GM18505 (cell line): ENCODE results near the gene PRF1.

Source experiments
- ATAC-seq: cut with Tn5 transposase; IDR thresholded peaks from one replicate; pipeline ENCODE4 v1.9.1; 2021; ENCODE audit not compliant: unreplicated experiment
- POLR2A ChIP-seq: IDR thresholded peaks from 4 replicates; pipeline ENCODE4 v1.6.1; 2011; ENCODE audit warnings: borderline replicate concordance; ENCODE audit not compliant: insufficient read depth, insufficient read length; ENCODE audit errors: extremely low read depth

PRF1 gene

GRCh38 chr10:70605161-70605560 is 2.6 kb upstream of the PRF1 start:
- no peak for TF ChIP-seq POLR2A
- ATAC-seq, result no peak

- no peak for TF ChIP-seq POLR2A
- no peak for ATAC-seq
These were observed 1.6 kb upstream of the PRF1 start for GRCh38 chr10:70604106-70604505.

DNA sequence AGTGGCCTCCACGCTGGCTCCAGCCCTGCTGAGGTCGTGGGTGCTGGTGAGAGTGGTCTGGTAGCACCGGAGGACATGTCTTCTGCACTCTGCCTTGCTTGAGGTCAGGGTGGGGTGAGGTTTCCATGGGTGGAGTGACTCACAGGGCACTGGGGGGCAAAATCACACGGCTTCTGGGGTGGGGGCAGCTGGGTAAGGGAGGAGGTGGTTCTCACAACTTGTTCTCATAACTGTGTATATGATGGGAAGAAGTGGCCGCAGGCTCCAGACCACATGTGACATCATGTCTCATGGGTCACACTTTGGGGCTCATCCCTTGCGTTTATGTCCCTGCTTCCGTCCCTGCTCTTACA is 884 bp upstream of the PRF1 start:
- ATAC-seq, result no peak
- no peak for TF ChIP-seq POLR2A

- no peak for TF ChIP-seq POLR2A
These were observed 795 bp downstream of the PRF1 start for GRCh38 chr10:70601746-70602145.

DNA sequence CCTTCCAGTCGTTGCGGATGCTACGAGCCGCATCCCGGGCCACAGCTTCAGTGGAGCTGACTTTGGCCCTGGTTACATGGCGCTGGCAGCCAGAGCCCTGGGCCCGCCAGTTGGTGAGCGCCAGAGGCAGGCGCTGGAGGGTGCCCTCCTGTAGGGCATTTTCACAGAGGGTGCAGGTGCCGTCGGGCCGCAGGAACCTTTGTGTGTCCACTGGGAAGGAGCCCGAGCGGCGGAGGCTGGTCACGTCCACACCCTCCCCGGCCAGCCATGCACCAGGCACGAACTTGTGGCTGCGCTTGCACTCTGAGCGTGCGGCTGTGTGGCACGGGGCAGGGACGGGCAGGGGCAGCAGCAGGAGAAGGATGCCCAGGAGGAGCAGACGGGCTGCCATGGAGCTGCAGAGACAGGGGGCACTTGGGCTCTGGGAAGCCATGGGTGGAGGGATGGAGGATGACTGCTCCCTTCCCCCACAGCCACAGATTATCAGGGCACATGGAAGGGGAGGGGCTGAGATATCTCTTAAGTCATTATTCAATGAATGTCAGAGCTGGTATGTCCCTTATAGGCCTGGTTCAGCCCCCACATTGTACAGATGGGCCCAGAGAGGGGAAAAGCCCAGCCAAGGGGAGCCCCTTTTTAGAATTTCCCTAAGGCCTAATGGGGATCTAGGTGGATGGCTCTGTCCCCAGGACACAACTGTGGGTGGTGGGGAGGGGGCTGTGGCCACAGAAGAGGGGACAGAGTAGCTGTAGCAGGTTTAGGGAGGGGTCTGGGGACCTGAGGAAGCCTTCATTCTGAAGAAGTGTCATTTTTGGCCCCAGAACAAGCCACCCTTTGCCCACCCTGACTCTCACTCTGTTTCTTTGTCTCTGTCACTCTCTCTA is 1.8 kb downstream of the PRF1 start:
- TF ChIP-seq POLR2A, result no peak

More at GRCh38 chr10:70601746-70602145, 795 bp downstream of the PRF1 start:
- ATAC-seq, result no peak

DNA sequence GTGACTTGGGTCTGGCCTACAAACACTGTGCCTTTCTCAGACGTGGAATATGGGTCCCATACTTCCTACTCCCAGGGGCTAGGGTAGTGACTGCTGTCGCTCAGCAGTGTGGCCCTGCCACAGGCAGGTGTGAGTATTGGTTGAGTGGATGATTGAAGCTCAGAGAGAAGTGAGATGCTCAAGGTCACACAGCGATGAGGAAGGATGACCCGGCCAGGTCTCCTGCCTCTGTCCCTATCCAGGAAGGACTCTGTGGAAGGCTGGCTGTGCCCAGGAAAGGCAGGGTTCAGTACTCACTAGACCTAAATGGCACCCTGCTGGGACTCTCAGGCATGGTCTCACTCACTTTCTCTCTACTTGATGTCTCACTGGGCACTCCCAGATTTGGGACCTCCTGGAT is 2.8 kb downstream of the PRF1 start:
- TF ChIP-seq POLR2A, result no peak
- ATAC-seq, result no peak

More for the DNA sequence above, 1.8 kb downstream of the PRF1 start:
- no peak for ATAC-seq

- no peak for TF ChIP-seq POLR2A
- ATAC-seq, result no peak
These were observed 3.2 kb downstream of the PRF1 start for GRCh38 chr10:70599319-70599718.

GRCh38 chr10:70598857-70599295 is 3.7 kb downstream of the PRF1 start:
- no peak for TF ChIP-seq POLR2A
- no peak for ATAC-seq

DNA sequence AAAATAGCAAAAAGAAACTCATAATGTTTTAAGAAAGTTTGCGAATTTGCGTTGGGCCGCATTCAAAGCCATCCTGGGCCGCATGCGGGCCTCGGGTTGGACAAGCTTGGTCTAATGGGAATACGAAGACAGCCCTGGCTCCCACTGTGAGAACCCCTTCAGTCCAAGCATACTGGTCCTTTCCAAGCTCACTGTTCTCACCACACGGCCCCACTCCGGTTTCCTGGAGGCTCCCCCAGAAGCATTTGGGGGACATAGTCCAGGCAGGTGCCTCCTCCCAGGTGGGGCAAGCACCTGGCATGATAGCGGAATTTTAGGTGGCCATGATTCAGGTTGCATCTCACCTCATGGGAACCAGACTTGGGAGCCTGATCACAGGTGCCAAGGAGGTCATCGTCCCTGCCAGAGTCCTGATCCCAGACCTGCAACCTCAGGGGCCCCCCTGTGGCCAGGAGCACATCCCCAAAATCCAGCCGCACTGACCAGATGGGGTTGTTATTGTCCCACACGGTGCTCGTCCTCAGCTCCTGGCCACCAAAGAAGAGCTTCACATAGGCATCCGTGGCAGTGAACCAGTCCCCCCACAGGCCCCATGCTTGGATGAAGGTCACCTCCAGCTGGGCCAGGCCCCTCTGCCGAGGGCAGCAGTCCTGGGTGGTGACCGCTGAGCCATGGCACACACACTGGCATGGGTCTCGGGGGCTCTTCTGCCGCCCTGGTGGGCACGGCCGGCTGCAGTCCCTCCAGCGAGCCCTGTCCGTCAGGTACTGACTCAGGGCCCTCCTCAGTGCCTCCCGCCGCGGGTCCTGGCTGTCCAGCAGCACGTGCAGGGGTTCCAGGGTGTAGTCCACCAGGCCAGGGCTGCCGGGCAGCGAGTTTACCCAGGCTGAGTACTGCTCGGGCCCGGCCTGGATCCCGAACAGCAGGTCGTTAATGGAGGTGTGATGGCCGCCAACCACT is 4.4 kb downstream of the PRF1 start:
- ATAC-seq, result no peak
- TF ChIP-seq POLR2A, result no peak

GRCh38 chr10:70596860-70597809 is 5.4 kb downstream of the PRF1 start:
- TF ChIP-seq POLR2A, result no peak
- ATAC-seq, result no peak

GRCh38 chr10:70596110-70596798 is 6.3 kb downstream of the PRF1 start:
- TF ChIP-seq POLR2A, result no peak
- ATAC-seq, result no peak

GRCh38 chr10:70595566-70596016 is 7.0 kb downstream of the PRF1 start:
- TF ChIP-seq POLR2A, result no peak
- ATAC-seq, result no peak
